HCT116 (cell line): Measurements from ENCODE around the gene PAEP. TPM values are rescaled to one million over a fixed set of nuclear protein-coding genes. Genes with fewer than 3 reads are reported as not detected.

ENCODE experiments used
- ATAC-seq: fragments of 200-7000 bp; cut with Tn5 transposase; 2 replicates; pipeline ENCODE4 v1.9.1; 2020; ENCODE audit warnings: mild to moderate bottlenecking, moderate library complexity
- BruUV-seq: library from RNA; stranded (reverse); fragments of 400-500 nt; replicated peaks from 2 replicates; lab custom pipeline; 2021; lab: Mats Ljungman, UMichigan
- CTCF ChIA-PET: fragments of 300-600 bp; sonication (Branson Sonifier 250); formaldehyde crosslinking; loops from one replicate; lab custom pipeline; 2021; ENCODE audit warnings: antibody characterized with exemption; lab: Charles Lee
- POLR2A ChIA-PET: fragments of 300-600, 350-600 bp; sonication (Branson Sonifier 250); formaldehyde crosslinking; loops from one replicate; lab custom pipeline; 2021; ENCODE audit warnings: antibody characterized with exemption; lab: Charles Lee
- RAD21 ChIA-PET, 2 experiments: fragments of 300-600 bp; sonication (Branson Sonifier 250); formaldehyde crosslinking; loops; one replicate each; lab custom pipeline; 2023; ENCODE audit warnings: low total read pairs in 2 of 2; ENCODE audit not compliant: uncharacterized antibody in 2 of 2, unreplicated experiment in 2 of 2, low non-redundant PET in 1 of 2; lab: Charles Lee
- DNase-seq: peaks from one replicate; pipeline ENCODE4 v3.0.0-alpha.2; 2010; ENCODE audit warnings: low read depth, low spot score
- H2AFZ ChIP-seq: fragments of 200-600 bp; shearing (Covaris generic), sonication (generic); 2 replicates; pipeline ENCODE4 v1.6.1; 2017; ENCODE audit warnings: low read depth, mixed run types, mixed read lengths, antibody characterized with exemption, low read length; ENCODE audit not compliant: poor library complexity, severe bottlenecking
- H3K27ac ChIP-seq: 2 replicates; pipeline ENCODE4 v1.5.1; 2012; ENCODE audit warnings: low read depth, low read length
- H3K27me3 ChIP-seq: fragments of 200-600 bp; sonication (generic); 2 replicates; pipeline ENCODE4 v1.6.1; 2016; ENCODE audit warnings: mixed run types, low read length, mixed read lengths; ENCODE audit not compliant: insufficient read depth
- H3K36me3 ChIP-seq, 2 experiments: fragments of 200-500 bp in 1 of 2; fragments of 200-600 bp in 1 of 2; sonication (Bioruptor generic) in 1 of 2; sonication (generic) in 1 of 2; 2 replicates each; pipeline versions ENCODE4 v1.5.1 to v1.6.1; 2014 to 2016; ENCODE audit warnings: low read length in 2 of 2, inconsistent platforms in 1 of 2, mixed read lengths in 1 of 2, mixed run types in 1 of 2; ENCODE audit not compliant: insufficient read depth in 2 of 2, control insufficient read depth in 1 of 2
- H3K4me1 ChIP-seq, 2 experiments: fragments of 200-600 bp in 1 of 2; sonication (generic) in 1 of 2; 2 replicates each; pipeline versions ENCODE4 v1.5.1 to v1.6.1; 2012 to 2017; ENCODE audit warnings: low read length in 2 of 2, inconsistent platforms in 1 of 2, mild to moderate bottlenecking in 1 of 2, mixed read lengths in 1 of 2, mixed run types in 1 of 2, moderate library complexity in 1 of 2; ENCODE audit not compliant: insufficient read depth in 2 of 2, control insufficient read depth in 1 of 2
- H3K4me2 ChIP-seq: fragments of 200-600 bp; sonication (generic); 2 replicates; pipeline ENCODE4 v1.6.1; 2017; ENCODE audit warnings: mixed run types, low read length, mixed read lengths
- H3K4me3 ChIP-seq, 2 experiments: fragments of 200-600 bp in 1 of 2; sonication (generic) in 1 of 2; replicated peaks in 1 of 2; 2 replicates each; pipeline ENCODE4 v1.5.1; 2011 to 2016; ENCODE audit warnings: low read length in 2 of 2, control low read depth in 1 of 2, low read depth in 1 of 2, mild to moderate bottlenecking in 1 of 2, mixed read lengths in 1 of 2, mixed run types in 1 of 2
- H3K79me2 ChIP-seq: fragments of 200-600 bp; sonication (generic); 2 replicates; pipeline ENCODE4 v1.6.1; 2017; ENCODE audit warnings: mild to moderate bottlenecking, mixed run types, low read length, moderate library complexity, mixed read lengths; ENCODE audit not compliant: insufficient read depth
- H3K9ac ChIP-seq: fragments of 200-600 bp; sonication (generic); 2 replicates; pipeline ENCODE4 v1.6.1; 2016; ENCODE audit warnings: low read length, mixed read lengths
- H3K9me2 ChIP-seq: fragments of 200-600 bp; sonication (generic), shearing (Covaris generic); 2 replicates; pipeline ENCODE4 v1.6.1; 2017; ENCODE audit warnings: mixed run types, mild to moderate bottlenecking, moderate library complexity; ENCODE audit not compliant: insufficient read depth
- H3K9me3 ChIP-seq, 2 experiments: fragments of 200-500 bp in 1 of 2; fragments of 200-600 bp in 1 of 2; sonication (Bioruptor generic) in 1 of 2; sonication (generic) in 1 of 2; 2 replicates each; pipeline ENCODE4 v1.6.1; 2014 to 2017; ENCODE audit warnings: low read length in 2 of 2, mixed read lengths in 2 of 2, inconsistent platforms in 1 of 2, low read depth in 1 of 2, mild to moderate bottlenecking in 1 of 2, mixed run types in 1 of 2, moderate library complexity in 1 of 2; ENCODE audit not compliant: control insufficient read depth in 1 of 2, insufficient read depth in 1 of 2
- H4K20me1 ChIP-seq: fragments of 200-600 bp; sonication (generic), shearing (Covaris generic); 2 replicates; pipeline ENCODE4 v1.6.1; 2017; ENCODE audit warnings: mixed run types, mild to moderate bottlenecking, moderate library complexity; ENCODE audit not compliant: insufficient read depth
- CBX3 ChIP-seq: IDR thresholded peaks from 2 replicates; pipeline ENCODE4 v1.6.1; 2012; ENCODE audit warnings: low read depth
- CEBPB ChIP-seq: IDR thresholded peaks from 2 replicates; pipeline ENCODE4 v1.6.1; 2012; ENCODE audit warnings: low read depth
- EGR1 ChIP-seq: IDR thresholded peaks from 2 replicates; pipeline ENCODE4 v1.6.1; 2012; ENCODE audit warnings: low read depth
- ELF1 ChIP-seq: IDR thresholded peaks from 2 replicates; pipeline ENCODE4 v1.6.1; 2012; ENCODE audit warnings: low read depth, borderline replicate concordance
- EZH2 ChIP-seq: fragments of 200-600 bp; sonication (generic); IDR thresholded peaks from 2 replicates; pipeline ENCODE4 v1.6.1; 2017; ENCODE audit warnings: antibody characterized with exemption, mixed run types
- EZH2phosphoT487 ChIP-seq: fragments of 200-600 bp; IDR thresholded peaks from 2 replicates; pipeline ENCODE4 v1.6.1; 2018; ENCODE audit warnings: antibody characterized with exemption, borderline replicate concordance
- FOSL1 ChIP-seq: IDR thresholded peaks from 2 replicates; pipeline ENCODE4 v1.6.1; 2012; ENCODE audit warnings: low read depth
- JUND ChIP-seq: IDR thresholded peaks from 2 replicates; pipeline ENCODE4 v1.6.1; 2012
- MAX ChIP-seq: IDR thresholded peaks from 2 replicates; pipeline ENCODE4 v1.6.1; 2012
- POLR2A ChIP-seq: IDR thresholded peaks from 2 replicates; pipeline ENCODE4 v1.7.0; 2011; ENCODE audit warnings: borderline replicate concordance; ENCODE audit not compliant: insufficient read depth, insufficient read length; ENCODE audit errors: extremely low read depth
- POLR2AphosphoS5 ChIP-seq: IDR thresholded peaks from 2 replicates; pipeline ENCODE4 v1.6.1; 2011; ENCODE audit warnings: mild to moderate bottlenecking, low read depth, low read length, moderate library complexity
- RAD21 ChIP-seq: IDR thresholded peaks from 2 replicates; pipeline ENCODE4 v1.6.1; 2012; ENCODE audit warnings: low read depth, mild to moderate bottlenecking
- SIN3A ChIP-seq: IDR thresholded peaks from 2 replicates; pipeline ENCODE4 v1.6.1; 2012; ENCODE audit warnings: low read depth
- SP1 ChIP-seq: IDR thresholded peaks from 2 replicates; pipeline ENCODE4 v1.6.1; 2012; ENCODE audit warnings: low read depth
- SRF ChIP-seq: IDR thresholded peaks from 2 replicates; pipeline ENCODE4 v1.6.1; 2012; ENCODE audit warnings: low read depth
- TCF7L2 ChIP-seq: IDR thresholded peaks from 2 replicates; pipeline ENCODE4 v1.7.0; 2011; ENCODE audit warnings: borderline replicate concordance, inconsistent platforms; ENCODE audit not compliant: insufficient read depth, insufficient read length; ENCODE audit errors: extremely low read depth
- YY1 ChIP-seq: IDR thresholded peaks from 2 replicates; pipeline ENCODE4 v1.6.1; 2011; ENCODE audit warnings: low read length, low read depth, moderate library complexity, mild to moderate bottlenecking; ENCODE audit not compliant: insufficient replicate concordance; ENCODE audit errors: extremely low read depth
- ZBTB33 ChIP-seq: IDR thresholded peaks from 2 replicates; pipeline ENCODE4 v1.6.1; 2011; ENCODE audit warnings: mild to moderate bottlenecking, low read length, moderate library complexity; ENCODE audit not compliant: insufficient replicate concordance; ENCODE audit errors: extremely low read depth
- ZFX ChIP-seq: fragments of 450-650 bp; IDR thresholded peaks from 2 replicates; pipeline ENCODE4 v1.6.1; 2017
- intact Hi-C: fragments of 100-400 bp; cut with micrococcal nuclease; formaldehyde crosslinking; loops from 2 replicates; pipeline ENCODE4 v1.10.0; 2022
- total RNA-seq: library from RNA; stranded (reverse); gene quantifications from one replicate; pipeline ENCODE4 v1.2.1, GENCODE V29; 2021; ENCODE audit not compliant: unreplicated experiment

The PAEP gene
- total RNA-seq, 1 experiment from 2014 or later = not detected

GRCh38 chr9:135566552-135566951 lies 5.0 kb downstream of the PAEP start:
- H3K4me3 ChIP-seq = no peak overlapping the region
- no peak for DNase-seq
- H4K20me1 ChIP-seq = no peaks in the 10 kb centered on the region
- no peaks in the 10 kb centered on the region for H3K4me1 ChIP-seq
- no peak for ATAC-seq
- ChIA-PET POLR2A (no interaction called here), RAD21 (no interaction called here), CTCF (no interaction called here)
- intact Hi-C loops = no loop called here
- no TSS peak for BruUV-seq
- no peak overlapping the region for H3K27ac ChIP-seq
- H3K79me2 ChIP-seq = no peaks in the 10 kb centered on the region
- H3K27me3 ChIP-seq = peaks cover 20% of the 10 kb centered on the region
- no peaks in the 10 kb centered on the region for H3K9me2 ChIP-seq
- TF ChIP-seq SIN3A (no peak), POLR2A (no peak), TCF7L2 (no peak), ELF1 (no peak), FOSL1 (no peak)
- H3K9ac ChIP-seq = no peak overlapping the region
- H3K4me2 ChIP-seq = no peak overlapping the region
- no peaks in the 10 kb centered on the region for H3K36me3 ChIP-seq
- H3K9me3 ChIP-seq = peaks cover 7% of the 10 kb centered on the region in 2 experiments; a peak in 2 of 4 replicates
- H2AFZ ChIP-seq = no peak overlapping the region

GRCh38 chr9:135567311-135567710 lies 5.8 kb downstream of the PAEP start:
- intact Hi-C loops = no loop called here
- H3K9me3 ChIP-seq = peaks cover 7% of the 10 kb centered on the region in 2 experiments; a peak in 2 of 4 replicates
- no peak overlapping the region for H3K27ac ChIP-seq
- no peaks in the 10 kb centered on the region for H3K36me3 ChIP-seq
- H3K27me3 ChIP-seq = peaks cover 28% of the 10 kb centered on the region
- no peak for ATAC-seq
- H3K9ac ChIP-seq = no peak overlapping the region
- H4K20me1 ChIP-seq = no peaks in the 10 kb centered on the region
- no peak for DNase-seq
- ChIA-PET RAD21 (no interaction called here), POLR2A (no interaction called here), CTCF (no interaction called here)
- no TSS peak for BruUV-seq
- H3K79me2 ChIP-seq = no peaks in the 10 kb centered on the region
- no peak overlapping the region for H3K4me3 ChIP-seq
- no peaks in the 10 kb centered on the region for H3K4me1 ChIP-seq
- H3K9me2 ChIP-seq = no peaks in the 10 kb centered on the region
- H3K4me2 ChIP-seq = no peak overlapping the region
- H2AFZ ChIP-seq = no peak overlapping the region
- no peak for TF ChIP-seq FOSL1
- TF ChIP-seq EZH2phosphoT487 = no peak
- TF ChIP-seq SRF = no peak
- TF ChIP-seq MAX = no peak
- TF ChIP-seq CEBPB = no peak
- no peak for TF ChIP-seq EGR1
- no peak for TF ChIP-seq YY1
- TF ChIP-seq SP1 = no peak
- TF ChIP-seq ZFX = no peak
- TF ChIP-seq POLR2AphosphoS5 = no peak
- TF ChIP-seq TCF7L2 = no peak
- TF ChIP-seq SIN3A = no peak
- no peak for TF ChIP-seq ZBTB33
- TF ChIP-seq JUND = no peak
- no peak for TF ChIP-seq RAD21
- TF ChIP-seq CBX3 = no peak
- no peak for TF ChIP-seq EZH2
